K562 (cell line): ENCODE measurements around the gene CRKL. TPM values are rescaled to one million over a fixed set of nuclear protein-coding genes. Genes with fewer than 3 reads are reported as not detected.

Source experiments
- ATAC-seq: fragments of 200-7000 bp; cut with Tn5 transposase; 3 replicates; pipeline ENCODE4 v1.9.1; 2020; ENCODE audit warnings: moderate library complexity
- BruUV-seq: library from RNA; stranded (reverse); fragments of 400-500 nt; replicated peaks from 2 replicates; lab custom pipeline; 2021; lab: Mats Ljungman, UMichigan
- CTCF ChIA-PET: fragments of 300-600 bp; formaldehyde crosslinking; extraction: SDS; loops from one replicate; lab custom pipeline; 2021; ENCODE audit warnings: low intra/inter-chr PET ratio; lab: Yijun Ruan, JAX
- POLR2A ChIA-PET: fragments of 300-600, 350-650 bp; sonication (Branson Sonifier 250); formaldehyde crosslinking; extraction: SDS; loops from one replicate; lab custom pipeline; 2021; ENCODE audit warnings: antibody characterized with exemption, inconsistent platforms; lab: Yijun Ruan, JAX
- DNase-seq, 4 experiments: peaks; one replicate each; pipeline versions ENCODE4 v3.0.0 to v3.0.0-alpha.2; 2011 to 2018; ENCODE audit warnings: low spot score in 3 of 4, mixed read lengths in 3 of 4; ENCODE audit errors: extremely low read depth in 1 of 4
- FAIRE-seq: peaks from 2 replicates; lab custom pipeline; 2011; peaks lifted over from hg19 to GRCh38; lab: Jason Lieb, UNC
- H2AFZ ChIP-seq: 2 replicates; pipeline ENCODE4 v1.6.0; 2011; ENCODE audit warnings: low read depth, low read length, control low read depth, inconsistent platforms
- H3K27ac ChIP-seq: fragments of 200-600 bp; 3 replicates; pipeline ENCODE4 v1.8.0; 2011; ENCODE audit warnings: low read depth, mild to moderate bottlenecking, control low read depth, inconsistent platforms, low read length, moderate library complexity, mixed read lengths; ENCODE audit errors: extremely low read depth
- H3K27me3 ChIP-seq, 2 experiments: fragments of 300-600 bp in 1 of 2; 2 replicates in 1 of 2; 3 replicates in 1 of 2; pipeline versions ENCODE4 v1.6.0 to v1.8.0; 2011; ENCODE audit warnings: inconsistent platforms in 2 of 2, low read length in 2 of 2, mild to moderate bottlenecking in 1 of 2, mixed read lengths in 1 of 2, moderate library complexity in 1 of 2; ENCODE audit not compliant: control insufficient read depth in 2 of 2, insufficient read depth in 2 of 2
- H3K36me3 ChIP-seq: fragments of 300-600 bp; 3 replicates; pipeline ENCODE4 v1.8.0; 2011; ENCODE audit warnings: mild to moderate bottlenecking, low read length, inconsistent platforms; ENCODE audit not compliant: control insufficient read depth, insufficient read depth
- H3K4me1 ChIP-seq, 2 experiments: fragments of 200-600 bp in 1 of 2; replicated peaks in 1 of 2; 2 replicates in 1 of 2; 3 replicates in 1 of 2; pipeline versions ENCODE4 v1.5.1 to v1.8.0; 2011; ENCODE audit warnings: inconsistent platforms in 2 of 2, low read length in 2 of 2, mild to moderate bottlenecking in 1 of 2, mixed read lengths in 1 of 2, moderate library complexity in 1 of 2; ENCODE audit not compliant: control insufficient read depth in 2 of 2, insufficient read depth in 2 of 2
- H3K4me2 ChIP-seq: 2 replicates; pipeline ENCODE4 v1.6.1; 2011; ENCODE audit warnings: low read length, control low read depth, inconsistent platforms, mixed read lengths; ENCODE audit not compliant: insufficient read depth
- H3K4me3 ChIP-seq: fragments of 200-600 bp; sonication (generic), shearing (Covaris generic); 2 replicates; pipeline ENCODE4 v1.5.1; 2016; ENCODE audit warnings: control low read depth, inconsistent platforms
- H3K79me2 ChIP-seq: fragments of 200-600 bp; 3 replicates; pipeline ENCODE4 v1.8.0; 2011; ENCODE audit warnings: low read length, inconsistent platforms; ENCODE audit not compliant: control insufficient read depth, insufficient read depth
- H3K9ac ChIP-seq, 2 experiments: 2 replicates each; pipeline versions ENCODE4 v1.6.0 to v1.6.1; 2011; ENCODE audit warnings: low read depth in 2 of 2, low read length in 2 of 2, control low read depth in 1 of 2, inconsistent platforms in 1 of 2, mild to moderate bottlenecking in 1 of 2, mixed read lengths in 1 of 2; ENCODE audit not compliant: insufficient read depth in 1 of 2
- H3K9me1 ChIP-seq: one replicate; pipeline ENCODE4 v1.6.0; 2011; ENCODE audit warnings: inconsistent platforms, mild to moderate bottlenecking, low read length, moderate library complexity; ENCODE audit not compliant: control insufficient read depth, insufficient read depth
- H3K9me3 ChIP-seq: replicated peaks from 2 replicates; pipeline ENCODE4 v1.5.1; 2011; ENCODE audit warnings: low read depth, low read length, inconsistent platforms; ENCODE audit not compliant: control insufficient read depth, insufficient read depth
- H4K20me1 ChIP-seq: replicated peaks from 2 replicates; pipeline ENCODE4 v1.6.1; 2011; ENCODE audit warnings: low read length, inconsistent platforms, mixed read lengths; ENCODE audit not compliant: control insufficient read depth, insufficient read depth
- SAP30 ChIP-seq: fragments of 200-600 bp; sonication (generic); IDR thresholded peaks from 2 replicates; pipeline ENCODE4 v1.6.1; 2012; ENCODE audit warnings: borderline replicate concordance, low read depth, mild to moderate bottlenecking, moderate library complexity, low read length, control low read depth, inconsistent platforms; ENCODE audit not compliant: insufficient read depth, poor library complexity, severe bottlenecking
- ZC3H8 ChIP-seq: fragments of 450-650 bp; IDR thresholded peaks from 2 replicates; pipeline ENCODE4 v1.6.1; 2017
- ZNF764 ChIP-seq: fragments of 250-450 bp; sonication (Bioruptor Pico); IDR thresholded peaks from 2 replicates; pipeline ENCODE4 v1.4.0; 2020; ENCODE audit warnings: low read depth, mild to moderate bottlenecking, moderate library complexity
- WGBS: fragments of 100-300 bp; shearing (Covaris generic); methylation state at CpG from one replicate; pipeline ENCODE4 v1.1.6; 2016; ENCODE audit warnings: low coverage, mixed read lengths; ENCODE audit not compliant: insufficient coverage; ENCODE audit errors: missing lambda C conversion rate; 5-methylcytosine and 5-hydroxymethylcytosine counted together
- in situ Hi-C: fragments of 300-500 bp; cut with MboI; formaldehyde crosslinking; loops from 4 replicates; pipeline ENCODE4 v1.15.0; 2018; ENCODE audit warnings: inconsistent platforms, mixed read lengths
- intact Hi-C: fragments of 100-400 bp; cut with micrococcal nuclease; formaldehyde crosslinking; loops from 2 replicates; pipeline ENCODE4 v1.14.2; 2022
- polyA plus RNA-seq, 8 experiments: library from polyadenylated mRNA; depleted of rRNA in 4 of 8; stranded (reverse) in 5 of 8; unstranded in 3 of 8; fragments of >200 nt; fragmentation: Nextera tagmentation in 2 of 8; fragmentation: Illumina TruSeq in 1 of 8; extraction: Ambion mirVana in 2 of 8; extraction: Trizol in 1 of 8; gene quantifications; 2 replicates each; pipeline versions ENCODE4 v1.2.1 to v1.2.3, GENCODE V29; 2011 to 2014; ENCODE audit warnings: inconsistent platforms in 1 of 8, missing spikeins in 1 of 8
- total RNA-seq, 7 experiments: library from RNA; depleted of rRNA in 6 of 7; stranded (reverse); fragments of >200 nt in 6 of 7; fragmentation: Illumina TruSeq in 2 of 7; extraction: Trizol in 2 of 7; gene quantifications; 2 replicates each; pipeline versions ENCODE4 v1.2.1 to v1.2.3, GENCODE V29; 2011 to 2021; ENCODE audit warnings: low replicate concordance in 1 of 7
- TF ChIP-seq, protein P1 (sequence below): fragments of 450-650 bp; IDR thresholded peaks from 2 replicates; pipeline ENCODE4 v1.6.1; 2017; ENCODE audit warnings: antibody characterized with exemption
- TF ChIP-seq, protein P2 (sequence below): fragments of 450-650 bp; IDR thresholded peaks from one replicate; pipeline ENCODE4 v1.6.1; 2018; ENCODE audit warnings: mild to moderate bottlenecking, moderate library complexity; ENCODE audit not compliant: partially characterized antibody
- TF ChIP-seq, protein P3 (sequence below): fragments of 250-450 bp; sonication (Bioruptor Pico); IDR thresholded peaks from 2 replicates; pipeline ENCODE4 v1.6.1; 2021; ENCODE audit warnings: mild to moderate bottlenecking

The CRKL gene
- total and polyA plus RNA-seq, 9 of the 15 experiments (the other 6 are each of a cell fraction or from before 2014, with no cell fraction given) = 100 to 263 (median 124) TPM

DNA sequence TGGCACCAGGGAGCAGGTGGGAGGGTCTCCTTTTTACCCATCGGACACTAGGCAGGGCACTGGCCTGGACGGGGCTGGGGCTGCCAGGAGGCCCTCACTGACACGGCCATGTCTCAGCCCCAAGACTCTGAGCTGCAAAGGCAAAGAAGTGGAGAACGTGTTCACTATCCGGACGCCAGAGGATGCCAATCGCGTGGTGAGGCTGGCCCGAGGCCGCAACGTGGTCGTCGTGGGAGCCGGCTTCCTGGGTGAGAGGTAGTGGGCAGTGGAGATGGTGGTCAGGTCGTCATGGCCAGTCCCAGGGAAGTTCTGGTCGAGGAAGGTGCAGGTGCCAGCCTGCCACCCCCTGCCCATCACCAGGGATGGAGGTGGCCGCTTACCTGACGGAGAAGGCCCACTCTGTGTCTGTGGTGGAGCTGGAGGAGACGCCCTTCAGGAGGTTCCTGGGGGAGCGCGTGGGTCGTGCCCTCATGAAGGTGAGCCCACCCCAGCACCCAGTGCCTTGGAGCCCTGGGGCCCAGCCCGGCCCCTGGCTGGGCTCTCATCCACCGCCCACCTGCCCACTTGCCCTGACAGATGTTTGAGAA lies 59.2 kb downstream of the CRKL start:
- no peak overlapping the region for H3K4me2 ChIP-seq
- H4K20me1 ChIP-seq = peaks cover 5% of the 10 kb centered on the region
- peaks cover 9 to 53% of the 10 kb centered on the region in 2 experiments for H3K4me1 ChIP-seq
- H2AFZ ChIP-seq = no peak overlapping the region
- H3K9ac ChIP-seq = peak overlapping the region in 1 of 2 experiments; percentile 66; a peak in 2 of 4 replicates
- DNase-seq (no peak), FAIRE-seq (no peak), ATAC-seq (no peak)
- H3K9me3 ChIP-seq = peaks cover 11% of the 10 kb centered on the region
- intact Hi-C loops (no loop called here), in situ Hi-C loops (no loop called here)
- peaks cover 37 to 61% of the 10 kb centered on the region in 2 experiments; a peak in 4 of 5 replicates for H3K27me3 ChIP-seq
- WGBS = 26% methylated on average over 24 of the region's 24 CpGs
- H3K79me2 ChIP-seq = peaks cover 5% of the 10 kb centered on the region; the same call in 2 of the 3 replicates
- BruUV-seq = no TSS peak
- no peaks in the 10 kb centered on the region for H3K9me1 ChIP-seq
- ChIA-PET CTCF (no interaction called here), POLR2A (interaction anchor here (0.6 to 64.4 kb wide), 9 partner anchors 9 to 216 kb away, joined by 3 to 1556 read pairs (median 5); partner anchors contain the start of genes AIFM3, CRKL and THAP7)
- no peaks in the 10 kb centered on the region for H3K36me3 ChIP-seq
- no peak overlapping the region for H3K4me3 ChIP-seq
- H3K27ac ChIP-seq = no peak overlapping the region
- TF ChIP-seq, protein P1, sequence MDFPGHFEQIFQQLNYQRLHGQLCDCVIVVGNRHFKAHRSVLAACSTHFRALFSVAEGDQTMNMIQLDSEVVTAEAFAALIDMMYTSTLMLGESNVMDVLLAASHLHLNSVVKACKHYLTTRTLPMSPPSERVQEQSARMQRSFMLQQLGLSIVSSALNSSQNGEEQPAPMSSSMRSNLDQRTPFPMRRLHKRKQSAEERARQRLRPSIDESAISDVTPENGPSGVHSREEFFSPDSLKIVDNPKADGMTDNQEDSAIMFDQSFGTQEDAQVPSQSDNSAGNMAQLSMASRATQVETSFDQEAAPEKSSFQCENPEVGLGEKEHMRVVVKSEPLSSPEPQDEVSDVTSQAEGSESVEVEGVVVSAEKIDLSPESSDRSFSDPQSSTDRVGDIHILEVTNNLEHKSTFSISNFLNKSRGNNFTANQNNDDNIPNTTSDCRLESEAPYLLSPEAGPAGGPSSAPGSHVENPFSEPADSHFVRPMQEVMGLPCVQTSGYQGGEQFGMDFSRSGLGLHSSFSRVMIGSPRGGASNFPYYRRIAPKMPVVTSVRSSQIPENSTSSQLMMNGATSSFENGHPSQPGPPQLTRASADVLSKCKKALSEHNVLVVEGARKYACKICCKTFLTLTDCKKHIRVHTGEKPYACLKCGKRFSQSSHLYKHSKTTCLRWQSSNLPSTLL = no peak
- TF ChIP-seq ZC3H8 = no peak
- TF ChIP-seq, protein P2, sequence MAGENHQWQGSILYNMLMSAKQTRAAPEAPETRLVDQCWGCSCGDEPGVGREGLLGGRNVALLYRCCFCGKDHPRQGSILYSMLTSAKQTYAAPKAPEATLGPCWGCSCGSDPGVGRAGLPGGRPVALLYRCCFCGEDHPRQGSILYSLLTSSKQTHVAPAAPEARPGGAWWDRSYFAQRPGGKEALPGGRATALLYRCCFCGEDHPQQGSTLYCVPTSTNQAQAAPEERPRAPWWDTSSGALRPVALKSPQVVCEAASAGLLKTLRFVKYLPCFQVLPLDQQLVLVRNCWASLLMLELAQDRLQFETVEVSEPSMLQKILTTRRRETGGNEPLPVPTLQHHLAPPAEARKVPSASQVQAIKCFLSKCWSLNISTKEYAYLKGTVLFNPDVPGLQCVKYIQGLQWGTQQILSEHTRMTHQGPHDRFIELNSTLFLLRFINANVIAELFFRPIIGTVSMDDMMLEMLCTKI = no peak
- no peak for TF ChIP-seq SAP30
- TF ChIP-seq, protein P3, sequence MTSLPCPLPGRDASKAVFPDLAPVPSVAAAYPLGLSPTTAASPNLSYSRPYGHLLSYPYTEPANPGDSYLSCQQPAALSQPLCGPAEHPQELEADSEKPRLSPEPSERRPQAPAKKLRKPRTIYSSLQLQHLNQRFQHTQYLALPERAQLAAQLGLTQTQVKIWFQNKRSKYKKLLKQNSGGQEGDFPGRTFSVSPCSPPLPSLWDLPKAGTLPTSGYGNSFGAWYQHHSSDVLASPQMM (CRISPR knock-in tag) = no peak
- peak; percentile 32; the same call in 1 of the 2 replicates for TF ChIP-seq ZNF764 (CRISPR knock-in tag)
